T1000 (cell line): ENCODE data around the gene RMI2.

ENCODE experiments used
- DNase-seq: peaks from one replicate; lab custom pipeline; 2025; ENCODE audit warnings: mixed read lengths; lab: John Stamatoyannopoulos, UW

Gene RMI2

GRCh38 chr16:11310634-11310977 lies 34.7 kb upstream of the RMI2 start:
- no peak for DNase-seq

GRCh38 chr16:11310997-11311561 lies 34.2 kb upstream of the RMI2 start:
- DNase-seq = no peak

GRCh38 chr16:11312718-11313492 lies 32.4 kb upstream of the RMI2 start:
- no peak for DNase-seq

GRCh38 chr16:11313493-11314308 lies 31.6 kb upstream of the RMI2 start:
- DNase-seq = no peak

- DNase-seq = no peak
Observed at GRCh38 chr16:11314309-11314894, 30.9 kb upstream of the RMI2 start.

GRCh38 chr16:11315510-11315909 lies 29.7 kb upstream of the RMI2 start:
- DNase-seq = no peak

GRCh38 chr16:11316331-11317015 lies 28.8 kb upstream of the RMI2 start:
- no peak for DNase-seq

- no peak for DNase-seq
Observed at GRCh38 chr16:11318817-11319216, 26.4 kb upstream of the RMI2 start.

GRCh38 chr16:11319529-11320146 lies 25.6 kb upstream of the RMI2 start:
- no peak for DNase-seq

- DNase-seq = no peak
Observed at GRCh38 chr16:11320170-11320569, 25.1 kb upstream of the RMI2 start.

GRCh38 chr16:11321662-11322061 lies 23.6 kb upstream of the RMI2 start:
- DNase-seq = no peak

GRCh38 chr16:11322823-11323222 lies 22.4 kb upstream of the RMI2 start:
- DNase-seq = no peak

- no peak for DNase-seq
Observed at GRCh38 chr16:11323551-11324336, 21.5 kb upstream of the RMI2 start.

GRCh38 chr16:11325404-11326083 lies 19.7 kb upstream of the RMI2 start:
- no peak for DNase-seq

- DNase-seq = no peak
Observed at GRCh38 chr16:11326084-11326736, 19.0 kb upstream of the RMI2 start.

- DNase-seq = no peak
Observed at GRCh38 chr16:11326737-11327276, 18.5 kb upstream of the RMI2 start.

GRCh38 chr16:11327277-11328171 lies 17.7 kb upstream of the RMI2 start:
- DNase-seq = no peak
